Stimulated activated CD8-positive, alpha-beta memory T cell treated with anti-CD3 and anti-CD28 coated beads, Interleukin-4, amount 100 ng/mL, for 1 hour (primary cell): ENCODE measurements around the gene SLC25A23.
"Not testable (repeated sequence)": the region's sequence is repeated elsewhere in the genome, so short reads cannot be mapped to it uniquely, and the experiment has no call there.

Experiments used
- DNase-seq, 2 donors: peaks; one replicate each; pipeline ENCODE4 v3.0.0-alpha.2; 2020; ENCODE audit warnings: low read depth in 2 of 2, low spot score in 1 of 2

The SLC25A23 gene

DNA sequence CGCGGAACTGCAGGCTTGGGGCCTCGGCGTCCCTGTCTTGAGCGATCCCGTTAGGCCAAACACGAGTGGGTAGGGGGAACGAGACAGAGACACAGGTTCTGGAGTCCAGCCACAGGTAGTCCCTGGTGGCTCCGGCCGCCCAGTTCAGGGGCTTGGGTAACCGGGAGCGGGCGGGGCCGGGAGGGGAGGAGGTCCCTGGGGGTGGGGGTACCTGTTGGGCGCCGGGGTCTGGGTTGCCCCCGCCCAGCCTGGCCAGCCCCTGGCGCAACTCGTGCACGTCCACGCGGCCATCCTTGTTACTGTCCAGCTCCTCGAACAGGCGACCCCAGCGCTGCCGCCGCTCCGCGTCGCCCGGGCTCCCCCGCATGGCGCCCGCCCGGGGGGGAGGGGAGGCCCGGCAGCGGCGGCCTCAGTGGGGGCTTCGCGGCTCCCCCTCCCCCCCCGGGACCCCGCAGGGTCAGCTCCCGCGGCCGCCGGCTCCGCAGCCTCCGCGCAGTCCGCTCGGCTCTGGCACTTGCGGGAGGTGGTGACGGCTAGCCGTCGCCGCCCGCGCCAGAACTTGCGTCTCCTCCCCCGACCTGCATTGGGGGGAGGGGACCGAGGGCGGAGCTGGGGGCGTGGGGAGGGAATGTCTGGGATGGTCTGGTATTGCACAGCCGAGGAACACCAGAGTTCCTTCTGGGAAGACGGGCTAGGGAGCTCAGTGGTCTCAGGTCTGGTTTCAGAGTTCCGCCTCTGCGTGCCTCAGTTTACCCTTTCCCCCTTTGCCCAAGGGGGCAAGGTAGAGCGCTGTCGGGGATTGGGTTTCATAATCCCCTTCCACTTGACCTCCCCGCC, at the start of gene SLC25A23:
Gene SLC25A23, minus strand, starts transcription at position 531 of the 837 bp plus-strand sequence. Its CDS starts 164 bp downstream, at position 367.
- DNase-seq = peak in 1 of 2 donors; percentile 27

- DNase-seq = not testable (repeated sequence)
Measured at GRCh38 chr19:6508028-6508771, 48.6 kb upstream of the SLC25A23 start.

GRCh38 chr19:6503407-6504201, 44.0 kb upstream of the SLC25A23 start:
- DNase-seq = no peak

DNA sequence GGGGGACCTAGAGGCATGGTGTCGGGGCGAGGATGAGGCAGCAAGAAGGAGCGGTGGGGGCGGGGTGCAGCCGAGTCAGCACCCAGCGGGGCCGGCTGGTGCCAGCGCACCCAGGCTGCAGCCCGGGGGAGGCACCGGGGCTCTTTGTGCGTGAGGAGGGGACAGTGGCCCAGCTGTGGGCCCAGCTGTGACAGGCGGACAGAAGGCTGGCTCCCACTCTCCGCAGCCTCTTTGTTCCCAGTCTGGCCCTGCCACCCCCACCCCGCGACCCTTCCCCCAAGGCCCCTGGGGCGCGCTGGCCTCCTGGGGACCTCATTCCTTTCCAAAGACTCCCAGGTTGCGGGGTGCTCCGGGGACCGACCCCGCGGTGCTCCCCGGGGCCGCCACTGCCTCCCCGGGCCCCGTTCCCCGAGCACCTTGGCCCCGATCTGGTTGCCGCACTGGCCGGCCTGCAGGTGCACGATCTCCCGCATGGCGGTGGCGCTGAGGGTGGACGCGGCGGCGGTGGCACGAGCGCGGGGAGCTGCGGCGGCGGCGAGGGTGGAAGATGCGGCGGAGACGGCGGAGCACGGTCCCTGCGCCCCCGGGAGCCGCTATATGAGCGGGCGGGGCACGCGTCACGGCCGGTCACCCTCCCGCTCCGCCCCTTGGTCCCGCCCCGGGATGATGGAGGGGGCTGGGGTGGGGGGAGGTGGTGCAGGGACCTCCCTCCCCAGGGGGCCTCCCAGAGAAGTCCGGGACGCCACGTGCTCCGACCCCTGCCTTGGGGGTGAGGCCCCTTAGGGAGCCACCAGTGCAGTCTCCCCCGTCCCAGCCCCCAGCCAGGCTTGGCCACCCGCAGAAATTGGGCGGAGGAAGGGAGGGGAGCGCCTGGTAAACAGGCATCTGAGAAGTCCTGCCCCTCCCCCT, 42.4 kb upstream of the SLC25A23 start, which contains the start of gene TUBB4A:
Gene TUBB4A, minus strand, starts transcription at position 570 of the 909 bp plus-strand sequence. Its CDS starts 97 bp downstream, at position 473.
- no peak for DNase-seq

DNA sequence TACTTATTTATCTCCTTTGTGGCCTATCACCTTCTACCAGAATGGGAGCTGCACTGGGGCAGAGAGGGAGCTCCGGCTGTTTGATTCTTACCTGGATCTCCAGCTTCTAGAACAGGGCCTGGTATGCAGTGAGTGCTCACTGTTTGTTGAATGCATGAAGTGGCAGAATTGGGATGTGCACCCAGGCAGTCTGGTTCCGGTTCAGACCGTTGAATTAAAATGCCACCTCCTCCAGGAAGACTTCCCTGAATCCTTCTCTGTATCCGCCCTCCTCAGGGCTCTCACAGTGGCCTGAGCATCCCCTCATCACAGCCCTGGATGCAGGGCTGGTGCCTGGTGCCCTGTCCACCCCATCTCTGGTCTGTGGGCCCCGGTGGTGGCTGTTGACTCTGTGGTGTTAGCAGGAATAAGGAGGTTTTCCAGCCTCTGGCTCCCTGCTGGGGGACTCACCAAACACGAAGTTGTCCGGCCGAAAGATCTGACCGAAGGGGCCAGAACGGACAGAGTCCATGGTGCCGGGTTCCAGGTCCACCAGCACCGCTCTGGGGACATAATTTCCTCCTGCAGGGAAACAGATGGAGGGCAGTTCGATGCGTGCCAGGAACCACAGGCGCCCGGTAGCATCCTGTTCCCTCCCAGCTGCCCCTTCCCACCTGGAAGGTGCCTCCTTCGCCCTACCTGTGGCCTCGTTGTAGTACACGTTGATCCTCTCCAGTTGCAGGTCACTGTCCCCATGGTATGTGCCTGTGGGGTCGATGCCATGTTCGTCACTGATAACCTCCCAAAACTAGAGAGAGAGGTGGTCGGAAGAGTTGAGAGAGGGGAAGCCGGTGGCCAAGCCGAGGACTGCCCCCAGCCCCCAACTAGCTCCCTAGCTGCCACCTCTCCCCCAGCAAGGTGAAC, 41.5 kb upstream of the SLC25A23 start:
- no peak for DNase-seq

GRCh38 chr19:6499052-6499790, 39.6 kb upstream of the SLC25A23 start:
- no peak for DNase-seq

DNA sequence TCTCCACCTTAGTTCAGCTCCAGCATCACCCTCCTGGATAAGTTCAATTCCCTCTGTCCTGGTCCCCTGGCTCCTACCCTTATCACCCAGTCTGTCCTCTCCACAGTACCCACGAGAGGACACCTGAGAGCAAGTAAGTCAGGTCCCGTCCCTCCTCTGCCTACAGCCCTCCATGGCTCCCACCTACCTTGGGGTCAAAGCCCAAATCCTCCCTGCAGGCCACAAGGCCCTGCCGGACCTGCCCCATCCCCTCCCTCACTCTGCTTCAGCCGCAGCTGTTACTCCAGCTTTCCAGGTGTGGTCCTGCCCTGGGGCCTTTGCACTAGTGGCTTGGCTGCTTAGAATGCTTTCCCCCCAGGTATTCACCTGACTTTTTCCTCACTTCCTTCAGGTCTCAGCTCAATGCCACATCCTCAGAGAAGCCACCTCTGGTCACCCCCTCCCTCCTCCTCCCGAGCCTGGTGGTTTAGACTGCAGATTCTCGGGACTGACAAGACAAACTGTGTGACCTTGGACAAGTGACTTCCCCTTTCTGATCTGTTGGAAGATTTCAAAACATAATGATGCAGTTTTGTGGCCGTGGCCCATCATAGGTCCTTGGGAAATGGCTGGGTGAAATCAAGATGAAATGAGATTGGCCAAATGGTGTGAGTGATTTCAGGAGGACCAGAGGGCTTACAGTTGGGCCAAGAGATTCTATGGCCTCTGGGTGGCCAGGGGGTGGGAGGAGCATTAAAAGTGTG, 38.9 kb upstream of the SLC25A23 start:
- DNase-seq = no peak

- DNase-seq = no peak
Measured at GRCh38 chr19:6495947-6496346, 36.4 kb upstream of the SLC25A23 start.

DNA sequence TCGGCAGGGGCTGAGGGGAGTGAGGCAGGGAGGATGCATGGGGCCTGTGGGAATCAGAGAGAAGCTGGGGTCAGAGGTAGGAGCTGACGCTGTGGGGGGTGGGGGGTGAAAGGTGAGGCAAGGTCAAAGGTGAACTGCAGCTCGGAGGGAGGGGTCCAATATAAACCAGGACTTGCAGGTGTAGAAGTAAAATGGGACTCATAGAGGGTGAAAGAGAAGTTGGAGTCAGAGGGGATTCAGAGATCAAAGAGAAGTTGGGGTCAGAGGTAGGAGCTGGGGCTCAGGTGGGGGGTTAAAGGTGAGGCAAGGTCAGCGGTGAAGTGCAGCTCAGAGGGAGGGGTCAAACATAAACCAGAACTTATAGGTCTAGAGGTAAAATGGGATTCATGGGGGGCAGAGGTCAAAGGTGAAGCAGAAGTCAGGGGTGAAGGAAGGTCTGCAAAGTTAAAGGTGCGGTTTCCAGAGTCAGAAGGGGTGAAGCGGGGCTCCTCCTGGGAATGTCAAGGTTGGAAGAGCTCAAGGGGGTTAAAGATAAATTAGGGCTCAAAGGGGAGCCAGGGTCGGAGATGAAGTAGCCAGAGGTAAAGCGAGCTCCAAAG, 34.9 kb upstream of the SLC25A23 start:
- DNase-seq = no peak

DNA sequence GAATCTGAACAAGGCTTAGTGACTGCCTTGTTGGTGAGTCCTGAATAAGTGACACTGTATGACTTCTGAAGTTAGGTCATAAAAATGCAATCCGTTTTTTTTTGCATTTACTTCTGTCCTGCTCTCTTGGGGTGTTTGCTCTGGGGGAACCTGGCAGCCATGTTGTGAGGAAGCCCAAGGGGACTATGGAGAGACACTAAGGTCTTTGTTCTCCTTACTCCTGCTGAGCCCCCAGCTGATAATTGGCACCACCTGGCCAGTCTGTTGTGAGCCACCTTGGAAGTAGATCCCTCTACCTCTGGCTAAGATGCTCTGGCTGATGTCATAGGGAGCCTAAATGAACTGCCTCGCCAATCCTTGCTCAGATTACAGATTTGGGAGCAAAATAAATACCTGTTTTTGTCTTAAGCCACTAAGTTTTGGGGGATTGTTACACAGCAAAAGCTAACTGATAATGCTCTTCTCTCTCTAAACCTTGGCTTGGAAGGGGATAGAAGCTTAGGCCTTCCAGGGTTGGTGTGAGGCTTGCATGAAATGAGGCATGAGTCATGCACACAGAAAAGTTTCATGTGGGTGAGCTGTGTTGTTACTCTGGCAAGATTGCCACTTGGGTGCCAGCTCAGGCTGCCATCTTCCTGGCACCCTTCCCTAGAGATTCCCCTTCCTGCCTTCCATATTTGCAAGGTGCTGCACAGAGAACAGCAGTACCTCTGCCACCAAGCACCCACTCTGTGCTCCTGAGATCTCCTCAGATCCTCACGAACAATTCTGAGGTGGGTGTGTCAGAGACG, 32.4 kb upstream of the SLC25A23 start:
- DNase-seq = no peak

GRCh38 chr19:6490134-6490533, 30.5 kb upstream of the SLC25A23 start:
- DNase-seq = no peak

- no peak for DNase-seq
Measured at GRCh38 chr19:6489278-6490061, 29.9 kb upstream of the SLC25A23 start.

- no peak for DNase-seq
Measured at GRCh38 chr19:6484831-6485230, 25.2 kb upstream of the SLC25A23 start.

DNA sequence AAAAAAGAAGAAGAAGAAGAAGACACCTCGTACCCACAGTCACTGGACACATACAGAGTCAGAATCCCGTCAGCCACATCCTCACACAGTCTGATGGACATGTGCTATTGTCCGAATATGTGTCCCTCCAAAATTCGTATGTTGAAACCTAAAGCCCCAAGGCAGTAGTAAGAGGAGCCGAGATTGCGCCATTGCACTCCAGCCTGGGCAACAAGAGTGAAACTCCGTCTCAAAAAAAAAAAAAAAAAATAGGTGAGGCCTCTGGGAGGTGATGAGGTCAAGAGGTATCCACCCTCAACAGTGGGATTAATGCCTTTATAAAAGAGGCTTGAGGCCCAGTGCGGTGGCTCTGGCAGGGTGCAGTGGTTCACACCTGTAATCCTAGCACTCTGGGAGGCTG, 24.6 kb upstream of the SLC25A23 start:
- no peak for DNase-seq

DNA sequence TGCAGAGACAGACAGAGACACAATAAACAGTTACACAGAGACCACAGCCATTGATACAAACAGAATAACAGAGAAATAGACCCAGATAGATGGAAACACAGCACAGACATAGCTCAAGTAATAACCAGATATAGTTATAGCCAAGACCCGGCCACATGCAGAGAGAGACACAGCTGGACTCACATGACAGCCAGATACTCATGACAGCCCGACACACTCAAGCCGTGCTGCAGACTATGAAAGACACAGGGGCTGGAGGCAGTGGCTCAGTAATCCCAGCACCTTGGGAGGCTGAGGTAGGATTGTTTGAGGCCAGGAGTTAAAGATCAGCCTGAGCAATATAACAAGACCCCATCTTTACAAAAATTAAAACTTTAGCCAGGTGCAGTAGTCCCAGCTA, 23.6 kb upstream of the SLC25A23 start:
- no peak for DNase-seq

- no peak for DNase-seq
Measured at GRCh38 chr19:6482343-6482686, 22.7 kb upstream of the SLC25A23 start.
